Transverse colon (tissue), 4 donors: ENCODE data around the gene ASTN1. TPM values are rescaled to one million over a fixed set of nuclear protein-coding genes. Genes with fewer than 3 reads are reported as not detected.

Experiments
- DNase-seq: peaks from one replicate; pipeline ENCODE4 v3.0.0-alpha.2; 2019
- H3K27ac ChIP-seq, 4 donors: fragments of 200-600 bp; sonication (generic); 2 replicates each; pipeline ENCODE4 v1.5.1; 2016 to 2018; ENCODE audit warnings: inconsistent platforms in 4 of 4
- H3K27me3 ChIP-seq: fragments of 200-600 bp; sonication (generic); 2 replicates; pipeline ENCODE4 v1.5.1; 2017; ENCODE audit warnings: inconsistent platforms
- H3K36me3 ChIP-seq, 4 donors: fragments of 200-600 bp; sonication (generic); 2 replicates each; pipeline ENCODE4 v1.5.1; 2017 to 2019; ENCODE audit warnings: inconsistent platforms in 4 of 4
- H3K4me1 ChIP-seq, 4 donors: fragments of 200-600 bp; sonication (generic); 2 replicates each; pipeline ENCODE4 v1.5.1; 2017 to 2020; ENCODE audit warnings: inconsistent platforms in 4 of 4
- H3K4me3 ChIP-seq, 4 donors: fragments of 200-600 bp; sonication (generic); 1 replicate in 1 of 4; 2 replicates in 3 of 4; pipeline versions ENCODE4 v1.5.1 to v1.6.1; 2017 to 2019; ENCODE audit warnings: inconsistent platforms in 4 of 4
- H3K9me3 ChIP-seq, 2 donors: fragments of 200-600 bp; sonication (generic); 2 replicates each; pipeline ENCODE4 v1.5.1; 2017 to 2019; ENCODE audit warnings: inconsistent platforms in 2 of 2
- EP300 ChIP-seq: sonication (generic); formaldehyde crosslinking; IDR thresholded peaks from one replicate; pipeline ENCODE4 v1.6.1; 2017; ENCODE audit warnings: antibody characterized with exemption, low read depth
- POLR2A ChIP-seq: fragments of 450-650 bp; IDR thresholded peaks from one replicate; pipeline ENCODE4 v1.6.1; 2016; ENCODE audit warnings: antibody characterized with exemption, mild to moderate bottlenecking, moderate library complexity
- POLR2AphosphoS5 ChIP-seq, 3 donors: sonication (generic); formaldehyde crosslinking; IDR thresholded peaks; one replicate each; pipeline ENCODE4 v1.6.1; 2016; ENCODE audit warnings: antibody characterized with exemption in 3 of 3
- WGBS, 2 donors: methylation state at CpG; one replicate each; pipeline ENCODE4 v1.1.5; 2018; ENCODE audit warnings: low coverage in 1 of 2; 5-methylcytosine and 5-hydroxymethylcytosine counted together
- in situ Hi-C, 4 donors: fragments of 200-750 bp; cut with MboI; loops; one replicate each; pipeline versions ENCODE4 v1.15.0 to v1.15.1; 2017; ENCODE audit warnings: low sequenced_read_pairs in 3 of 4, low pct_ligation_motif_present in 1 of 4, low pct_unique_long_range_greater_than_20kb in 1 of 4
- intact Hi-C: fragments of 100-400 bp; cut with DNase I; formaldehyde crosslinking; loops from one replicate; pipeline ENCODE4 v1.15.1; 2023; ENCODE audit warnings: low total_unique reads
- total RNA-seq, 4 donors: library from RNA; depleted of rRNA; stranded (reverse); fragments of >200 nt; gene quantifications; one replicate each; pipeline ENCODE4 v1.1.0, GENCODE V29; 2016
- TF ChIP-seq, protein P1 (sequence below), 5 experiments: fragments of 200-600 bp in 3 of 5; fragments of 450-650 bp in 2 of 5; sonication (generic) in 3 of 5; IDR thresholded peaks; 1 replicate in 2 of 5; 2 replicates in 3 of 5; pipeline ENCODE4 v1.5.1; 2016 to 2017; ENCODE audit warnings: antibody characterized with exemption in 5 of 5, inconsistent platforms in 3 of 5, mild to moderate bottlenecking in 2 of 5, moderate library complexity in 1 of 5

Gene ASTN1
- total RNA-seq, 4 donors from 2014 or later: 0.27 to 3.0 (median 0.74) TPM

DNA sequence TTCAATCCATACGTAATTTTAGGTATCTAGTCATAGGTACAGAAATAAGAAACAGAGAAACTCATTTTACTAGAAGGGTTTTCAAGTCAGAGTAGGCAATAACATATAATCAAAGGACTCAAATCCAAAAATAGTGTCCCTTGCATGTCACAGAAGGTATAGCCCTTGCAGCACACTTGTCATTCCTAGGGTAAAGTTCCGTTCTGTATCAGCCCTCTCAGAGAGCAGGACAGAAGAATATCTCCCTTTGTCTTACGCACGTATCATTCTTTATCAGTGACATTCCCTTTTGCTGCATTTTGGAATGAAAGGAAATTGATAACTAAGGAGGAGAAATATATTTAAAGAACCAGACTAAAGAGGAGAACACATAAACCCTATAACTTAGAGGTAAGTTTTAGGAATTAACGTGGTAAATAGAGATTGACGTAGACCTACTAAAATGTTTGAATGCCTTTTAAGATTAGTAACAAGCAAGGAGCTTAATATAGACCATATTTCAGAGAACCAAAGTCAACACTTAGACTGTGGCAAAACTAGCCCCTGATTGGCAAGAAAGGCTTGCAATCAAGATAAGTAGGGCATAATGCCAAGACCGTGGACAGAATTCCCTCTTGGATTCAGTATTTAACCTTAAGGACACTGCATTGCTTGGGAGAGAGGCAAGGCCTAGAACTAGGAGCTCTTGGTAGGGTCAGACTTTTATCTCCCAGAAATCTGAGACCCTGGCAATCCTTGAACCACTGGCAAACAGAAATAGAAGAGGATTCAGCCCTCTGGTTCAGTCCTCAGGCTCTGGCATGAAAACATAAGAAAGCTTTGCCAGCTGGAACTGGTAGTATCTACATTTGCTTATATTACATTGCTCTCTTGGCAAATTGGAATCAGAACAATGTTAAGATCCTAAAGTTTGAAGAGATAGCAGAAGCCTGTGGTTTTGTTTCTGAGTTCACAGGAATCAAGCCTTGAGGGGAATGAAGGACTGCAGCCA, 232.1 kb downstream of the ASTN1 start:
- H3K4me1 ChIP-seq: no peaks in the 10 kb centered on the region
- no peaks in the 10 kb centered on the region for H3K27me3 ChIP-seq
- no peak for DNase-seq
- no peaks in the 10 kb centered on the region for H3K9me3 ChIP-seq
- no peaks in the 10 kb centered on the region for H3K36me3 ChIP-seq
- WGBS, 2 donors: 74 to 80% methylated on average over 7 of the region's 7 CpGs
- H3K27ac ChIP-seq: no peak overlapping the region
- intact Hi-C loops (no loop called here), in situ Hi-C loops (no loop called here)
- TF ChIP-seq, protein P1, sequence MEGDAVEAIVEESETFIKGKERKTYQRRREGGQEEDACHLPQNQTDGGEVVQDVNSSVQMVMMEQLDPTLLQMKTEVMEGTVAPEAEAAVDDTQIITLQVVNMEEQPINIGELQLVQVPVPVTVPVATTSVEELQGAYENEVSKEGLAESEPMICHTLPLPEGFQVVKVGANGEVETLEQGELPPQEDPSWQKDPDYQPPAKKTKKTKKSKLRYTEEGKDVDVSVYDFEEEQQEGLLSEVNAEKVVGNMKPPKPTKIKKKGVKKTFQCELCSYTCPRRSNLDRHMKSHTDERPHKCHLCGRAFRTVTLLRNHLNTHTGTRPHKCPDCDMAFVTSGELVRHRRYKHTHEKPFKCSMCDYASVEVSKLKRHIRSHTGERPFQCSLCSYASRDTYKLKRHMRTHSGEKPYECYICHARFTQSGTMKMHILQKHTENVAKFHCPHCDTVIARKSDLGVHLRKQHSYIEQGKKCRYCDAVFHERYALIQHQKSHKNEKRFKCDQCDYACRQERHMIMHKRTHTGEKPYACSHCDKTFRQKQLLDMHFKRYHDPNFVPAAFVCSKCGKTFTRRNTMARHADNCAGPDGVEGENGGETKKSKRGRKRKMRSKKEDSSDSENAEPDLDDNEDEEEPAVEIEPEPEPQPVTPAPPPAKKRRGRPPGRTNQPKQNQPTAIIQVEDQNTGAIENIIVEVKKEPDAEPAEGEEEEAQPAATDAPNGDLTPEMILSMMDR (IDR thresholded peaks at IDR 0.05): no peak
- TF ChIP-seq POLR2A (no peak), EP300 (no peak), POLR2AphosphoS5 (IDR thresholded peaks at IDR 0.05) (no peak)
- H3K4me3 ChIP-seq: no peak overlapping the region

DNA sequence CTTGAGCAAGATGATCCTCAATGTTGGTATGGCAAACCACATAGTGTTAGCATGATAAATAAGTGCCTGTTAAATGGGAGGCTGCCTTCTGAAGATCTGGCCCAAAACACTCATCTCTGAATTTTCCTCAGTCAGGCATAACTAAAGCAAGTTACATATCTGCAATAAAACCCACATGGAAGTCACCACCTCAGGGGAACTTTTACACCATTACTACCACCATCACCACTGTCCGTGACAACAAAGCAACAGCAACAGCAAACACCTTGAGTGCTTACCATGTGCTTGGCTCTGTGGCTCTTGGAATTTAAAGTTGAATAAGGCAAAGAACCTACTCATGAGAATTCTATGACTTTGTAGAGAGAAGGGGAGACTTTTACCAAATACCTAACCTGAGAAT, 233.0 kb downstream of the ASTN1 start:
- intact Hi-C loops (no loop called here), in situ Hi-C loops (no loop called here)
- Histone ChIP-seq H3K36me3 (no peaks in the 10 kb centered on the region), H3K27me3 (no peaks in the 10 kb centered on the region), H3K27ac (no peak overlapping the region), H3K4me1 (no peaks in the 10 kb centered on the region), H3K4me3 (no peak overlapping the region), H3K9me3 (no peaks in the 10 kb centered on the region)
- TF ChIP-seq POLR2A (no peak), POLR2AphosphoS5 (IDR thresholded peaks at IDR 0.05) (no peak), EP300 (no peak)
- TF ChIP-seq, protein P1 (IDR thresholded peaks at IDR 0.05): no peak
- 78% methylated on average over 1 of the region's 1 CpG; no CpG with 5 or more reads in 1 of the 2 donors for WGBS, 2 donors
- no peak for DNase-seq

DNA sequence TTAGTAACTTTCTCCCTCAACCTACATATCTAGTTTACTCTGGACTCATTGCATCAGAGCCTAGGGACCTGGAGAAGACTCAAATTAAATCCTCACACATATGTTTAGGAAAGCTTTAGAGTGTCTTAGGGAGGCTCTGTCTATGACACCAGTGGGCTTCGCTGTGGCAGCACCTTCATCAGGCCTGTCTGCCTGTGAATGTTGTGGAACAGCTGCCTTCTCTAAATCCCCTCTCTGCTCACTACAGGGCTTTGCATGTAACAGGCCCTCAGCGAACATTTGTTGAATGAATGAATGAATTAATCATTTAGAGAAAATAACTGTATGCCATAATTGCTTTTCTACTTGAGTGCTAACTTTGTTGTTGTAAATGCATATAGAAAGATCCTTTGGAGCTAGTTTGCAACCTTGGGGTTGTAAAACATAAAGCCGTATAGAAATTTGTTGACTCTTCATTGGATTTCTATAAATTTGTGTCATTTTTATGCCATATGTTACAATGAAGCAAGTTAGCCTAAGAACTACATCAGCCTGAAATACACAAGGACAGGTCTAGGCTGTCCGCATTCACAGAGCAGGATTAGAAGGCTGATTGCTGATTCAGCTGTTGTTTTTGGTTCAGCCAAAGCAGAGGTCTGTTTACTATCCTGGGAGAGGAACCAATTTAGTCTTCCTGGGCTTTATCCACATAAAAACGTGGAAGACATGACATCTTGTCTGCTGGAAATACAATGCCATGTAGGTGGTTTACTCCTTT, 238.0 kb downstream of the ASTN1 start:
- no peaks in the 10 kb centered on the region for H3K4me1 ChIP-seq
- WGBS, 2 donors: 64 to 83% methylated on average over 3 to 5 of the region's 5 CpGs
- no peaks in the 10 kb centered on the region for H3K9me3 ChIP-seq
- in situ Hi-C loops: no loop called here
- TF ChIP-seq POLR2AphosphoS5 (IDR thresholded peaks at IDR 0.05) (no peak), POLR2A (no peak), EP300 (no peak)
- TF ChIP-seq, protein P1 (IDR thresholded peaks at IDR 0.05): no peak
- intact Hi-C loops: no loop called here
- no peak overlapping the region for H3K27ac ChIP-seq
- DNase-seq: no peak
- H3K27me3 ChIP-seq: no peaks in the 10 kb centered on the region
- no peaks in the 10 kb centered on the region for H3K36me3 ChIP-seq
- H3K4me3 ChIP-seq: no peak overlapping the region

DNA sequence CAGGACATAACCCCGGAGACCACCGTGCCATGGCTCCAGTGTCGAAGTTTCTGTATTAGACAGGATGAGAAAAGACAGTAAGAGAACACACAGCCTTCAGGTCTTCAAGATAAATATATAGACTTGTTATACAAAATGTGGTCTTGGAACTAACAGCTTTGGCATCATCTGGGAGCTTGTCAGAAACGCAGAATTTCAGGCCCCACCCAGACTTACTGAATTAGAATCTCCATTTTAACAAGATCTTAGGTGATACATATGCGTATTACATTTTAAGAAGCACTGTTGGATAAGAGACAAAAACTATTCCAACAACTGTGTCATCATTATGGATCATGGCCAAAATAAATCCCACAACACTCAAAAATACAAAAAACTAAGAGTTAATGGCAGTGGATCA, 239.3 kb downstream of the ASTN1 start:
- Histone ChIP-seq H3K9me3 (no peaks in the 10 kb centered on the region), H3K36me3 (no peaks in the 10 kb centered on the region), H3K4me1 (no peaks in the 10 kb centered on the region), H3K27me3 (no peaks in the 10 kb centered on the region), H3K27ac (no peak overlapping the region), H3K4me3 (no peak overlapping the region)
- intact Hi-C loops (no loop called here), in situ Hi-C loops (no loop called here)
- TF ChIP-seq, protein P1 (IDR thresholded peaks at IDR 0.05): no peak
- no peak for TF ChIP-seq POLR2AphosphoS5 (IDR thresholded peaks at IDR 0.05)
- no peak for TF ChIP-seq POLR2A
- no peak for TF ChIP-seq EP300
- no peak for DNase-seq
- 72 to 87% methylated on average over 2 to 5 of the region's 5 CpGs for WGBS, 2 donors
